Endodermal cell (in vitro differentiated cells): ENCODE data around the gene WFS1. TPM values are rescaled to one million over a fixed set of nuclear protein-coding genes. Genes with fewer than 3 reads are reported as not detected.

ENCODE experiments used
- DNase-seq: peaks from one replicate; pipeline ENCODE4 v3.0.0-alpha.2; 2017
- H3K27ac ChIP-seq: 2 replicates; pipeline ENCODE4 v1.5.1; 2013; ENCODE audit warnings: mild to moderate bottlenecking, low read depth, low read length, moderate library complexity
- H3K27me3 ChIP-seq: 2 replicates; pipeline ENCODE4 v1.6.1; 2013; ENCODE audit warnings: mild to moderate bottlenecking, low read length, moderate library complexity; ENCODE audit not compliant: insufficient read depth, control insufficient read depth, poor library complexity, severe bottlenecking
- H3K36me3 ChIP-seq: 2 replicates; pipeline ENCODE4 v1.7.0; 2013; ENCODE audit warnings: mild to moderate bottlenecking, low read length, moderate library complexity; ENCODE audit not compliant: control insufficient read depth, insufficient read depth
- H3K4me1 ChIP-seq: one replicate; pipeline ENCODE4 v1.7.0; 2013; ENCODE audit warnings: low read length; ENCODE audit not compliant: control insufficient read depth, insufficient read depth
- H3K4me3 ChIP-seq: 2 replicates; pipeline ENCODE4 v1.5.1; 2013; ENCODE audit warnings: mild to moderate bottlenecking, low read length, moderate library complexity
- H3K9ac ChIP-seq: 2 replicates; pipeline ENCODE4 v1.6.1; 2013; ENCODE audit warnings: mild to moderate bottlenecking, low read length, moderate library complexity; ENCODE audit not compliant: poor library complexity, severe bottlenecking; ENCODE audit errors: extremely low read depth
- H3K9me3 ChIP-seq: 2 replicates; pipeline ENCODE4 v1.6.1; 2013; ENCODE audit warnings: mild to moderate bottlenecking, low read length, moderate library complexity; ENCODE audit not compliant: control insufficient read depth
- H3K27ac Mint-ChIP-seq: 2 replicates; pipeline ENCODE4 v1.8.0; 2020; ENCODE audit warnings: mixed read lengths
- H3K27me3 Mint-ChIP-seq: 2 replicates; pipeline ENCODE4 v1.8.0; 2021; ENCODE audit warnings: mild to moderate bottlenecking, mixed read lengths; ENCODE audit not compliant: insufficient read depth
- H3K36me3 Mint-ChIP-seq: 2 replicates; pipeline ENCODE4 v1.8.0; 2020; ENCODE audit warnings: low read depth, mixed read lengths
- H3K4me1 Mint-ChIP-seq: 2 replicates; pipeline ENCODE4 v1.8.0; 2020; ENCODE audit warnings: mixed read lengths
- H3K4me3 Mint-ChIP-seq: 2 replicates; pipeline ENCODE4 v1.8.0; 2020; ENCODE audit warnings: mild to moderate bottlenecking, moderate library complexity, mixed read lengths
- H3K9me3 Mint-ChIP-seq: 2 replicates; pipeline ENCODE4 v1.8.0; 2020; ENCODE audit warnings: mild to moderate bottlenecking, mixed read lengths
- CTCF ChIP-seq: fragments of 200-600 bp; sonication (generic); conservative IDR thresholded peaks from 2 replicates; pipeline ENCODE4 v1.5.0; 2021; ENCODE audit warnings: antibody characterized with exemption, mild to moderate bottlenecking
- WGBS, 2 experiments: methylation state at CpG; one replicate each; pipeline versions ENCODE4 v1.1.5 to v1.1.7; 2013; ENCODE audit warnings: missing lambda C conversion rate in 2 of 2, mixed read lengths in 1 of 2; ENCODE audit not compliant: insufficient coverage in 1 of 2, insufficient read length in 1 of 2; 5-methylcytosine and 5-hydroxymethylcytosine counted together
- total RNA-seq, 2 donors: library from RNA; stranded (reverse); fragmentation: NEBNext Ultra II Directional in 1 of 2; extraction: Animal tissue kit (Norgen Biotek cat#: 25700) in 1 of 2; gene quantifications; 2 replicates in 1 of 2; 3 replicates in 1 of 2; pipeline ENCODE4 v1.2.1, GENCODE V29; 2021

The WFS1 gene
- total RNA-seq, 2 donors from 2014 or later: 25.3 to 26.1 TPM

GRCh38 chr4:6338175-6338950 is 68.7 kb downstream of the WFS1 start:
- no peak overlapping the region for H3K27ac Mint-ChIP-seq
- TF ChIP-seq CTCF: no peak
- H3K4me3 ChIP-seq: no peak overlapping the region
- peaks cover 5% of the 10 kb centered on the region for H3K9me3 ChIP-seq
- H3K27ac ChIP-seq: no peak overlapping the region
- no peaks in the 10 kb centered on the region for H3K27me3 Mint-ChIP-seq
- H3K4me1 ChIP-seq: no peaks in the 10 kb centered on the region
- no peak overlapping the region for H3K9ac ChIP-seq
- no peaks in the 10 kb centered on the region for H3K27me3 ChIP-seq
- no peak overlapping the region for H3K4me3 Mint-ChIP-seq
- 71 to 84% methylated on average over 9 to 14 of the region's 14 CpGs for WGBS, 2 experiments
- H3K36me3 Mint-ChIP-seq: peaks cover 8% of the 10 kb centered on the region
- H3K9me3 Mint-ChIP-seq: peaks cover 12% of the 10 kb centered on the region
- no peaks in the 10 kb centered on the region for H3K36me3 ChIP-seq
- peaks cover 15% of the 10 kb centered on the region for H3K4me1 Mint-ChIP-seq
- DNase-seq: no peak

- no peak for DNase-seq
- no peaks in the 10 kb centered on the region for H3K27me3 ChIP-seq
- WGBS, 2 experiments: 83 to 86% methylated on average over 8 to 12 of the region's 12 CpGs
- no peak overlapping the region for H3K4me3 Mint-ChIP-seq
- no peak overlapping the region for H3K27ac ChIP-seq
- peaks cover 6% of the 10 kb centered on the region for H3K36me3 Mint-ChIP-seq
- no peak for TF ChIP-seq CTCF
- H3K27ac Mint-ChIP-seq: no peak overlapping the region
- H3K9me3 Mint-ChIP-seq: peaks cover 9% of the 10 kb centered on the region
- no peaks in the 10 kb centered on the region for H3K9me3 ChIP-seq
- H3K4me3 ChIP-seq: no peak overlapping the region
- no peaks in the 10 kb centered on the region for H3K4me1 ChIP-seq
- no peak overlapping the region for H3K9ac ChIP-seq
- H3K36me3 ChIP-seq: no peaks in the 10 kb centered on the region
- no peaks in the 10 kb centered on the region for H3K27me3 Mint-ChIP-seq
- H3K4me1 Mint-ChIP-seq: peaks cover 15% of the 10 kb centered on the region
Observed at GRCh38 chr4:6338951-6339817, 69.5 kb downstream of the WFS1 start.

- peaks cover 4% of the 10 kb centered on the region for H3K36me3 Mint-ChIP-seq
- no peak overlapping the region for H3K9ac ChIP-seq
- no peak overlapping the region for H3K27ac ChIP-seq
- H3K27me3 ChIP-seq: no peaks in the 10 kb centered on the region
- no peaks in the 10 kb centered on the region for H3K27me3 Mint-ChIP-seq
- no peaks in the 10 kb centered on the region for H3K4me1 ChIP-seq
- 88 to 96% methylated on average over 5 to 13 of the region's 13 CpGs for WGBS, 2 experiments
- no peaks in the 10 kb centered on the region for H3K9me3 ChIP-seq
- TF ChIP-seq CTCF: no peak
- H3K4me3 ChIP-seq: no peak overlapping the region
- H3K36me3 ChIP-seq: no peaks in the 10 kb centered on the region
- peaks cover 15% of the 10 kb centered on the region for H3K4me1 Mint-ChIP-seq
- H3K27ac Mint-ChIP-seq: no peak overlapping the region
- H3K4me3 Mint-ChIP-seq: no peak overlapping the region
- H3K9me3 Mint-ChIP-seq: peaks cover 4% of the 10 kb centered on the region
- no peak for DNase-seq
Observed at GRCh38 chr4:6339818-6340445, 70.3 kb downstream of the WFS1 start.
